LNCaP clone FGC (cell line): Measurements from ENCODE around the gene NOX3.

Experiments
- DNase-seq: peaks from one replicate; pipeline ENCODE4 v3.0.0-alpha.2; 2011; ENCODE audit warnings: low read depth
- H3K4me3 ChIP-seq: 2 replicates; pipeline ENCODE4 v1.5.1; 2011; ENCODE audit warnings: mild to moderate bottlenecking, low read depth, low read length, control low read depth
- CTCF ChIP-seq: IDR thresholded peaks from 2 replicates; pipeline ENCODE4 v1.5.1; 2012; ENCODE audit warnings: mild to moderate bottlenecking; ENCODE audit not compliant: control insufficient read depth, insufficient read depth; ENCODE audit errors: extremely low read depth

Gene NOX3

GRCh38 chr6:155442562-155442961 is 13.1 kb downstream of the NOX3 start:
- no peak overlapping the region for H3K4me3 ChIP-seq
- no peak for DNase-seq
- no peak for TF ChIP-seq CTCF

- H3K4me3 ChIP-seq: no peak overlapping the region
- no peak for DNase-seq
- TF ChIP-seq CTCF: no peak
Measured at GRCh38 chr6:155441112-155441465, 14.6 kb downstream of the NOX3 start.

GRCh38 chr6:155440398-155441111 is 15.1 kb downstream of the NOX3 start:
- no peak for TF ChIP-seq CTCF
- no peak for DNase-seq
- H3K4me3 ChIP-seq: no peak overlapping the region

GRCh38 chr6:155439376-155439775 is 16.3 kb downstream of the NOX3 start:
- no peak for TF ChIP-seq CTCF
- DNase-seq: no peak
- H3K4me3 ChIP-seq: no peak overlapping the region

- peak; percentile 7 for DNase-seq
- no peak for TF ChIP-seq CTCF
- no peak overlapping the region for H3K4me3 ChIP-seq
Measured at GRCh38 chr6:155436981-155437749, 18.5 kb downstream of the NOX3 start.

GRCh38 chr6:155434829-155435423 is 20.7 kb downstream of the NOX3 start:
- no peak overlapping the region for H3K4me3 ChIP-seq
- no peak for DNase-seq
- no peak for TF ChIP-seq CTCF
